Neural crest cell (in vitro differentiated cells): Measurements from ENCODE around the gene ACMSD. TPM values are rescaled to one million over a fixed set of nuclear protein-coding genes. Genes with fewer than 3 reads are reported as not detected.

Experiments
- DNase-seq: peaks from one replicate; pipeline ENCODE4 v3.0.0; 2021; ENCODE audit warnings: low read depth, mixed read lengths, low spot score
- H3K27ac Mint-ChIP-seq: one replicate; pipeline ENCODE4 v1.8.0; 2021; ENCODE audit warnings: mild to moderate bottlenecking, mixed read lengths; ENCODE audit not compliant: unreplicated experiment
- H3K27me3 Mint-ChIP-seq: 2 replicates; pipeline ENCODE4 v1.8.0; 2021; ENCODE audit warnings: low read depth, mild to moderate bottlenecking, mixed read lengths
- H3K36me3 Mint-ChIP-seq: 2 replicates; pipeline ENCODE4 v1.8.0; 2021; ENCODE audit warnings: low read depth, mild to moderate bottlenecking, mixed read lengths
- H3K4me1 Mint-ChIP-seq: 2 replicates; pipeline ENCODE4 v1.8.0; 2021; ENCODE audit warnings: mixed read lengths
- H3K4me3 Mint-ChIP-seq: one replicate; pipeline ENCODE4 v1.8.0; 2021; ENCODE audit warnings: mild to moderate bottlenecking, mixed read lengths
- H3K9me3 Mint-ChIP-seq: 2 replicates; pipeline ENCODE4 v1.8.0; 2021; ENCODE audit warnings: mixed read lengths
- total RNA-seq: library from RNA; stranded (reverse); gene quantifications from 2 replicates; pipeline ENCODE4 v1.2.1, GENCODE V29; 2021
- TF ChIP-seq, protein P1 (sequence below): fragments of 200-600 bp; sonication (generic); conservative IDR thresholded peaks from 2 replicates; pipeline ENCODE4 v1.5.0; 2021; ENCODE audit warnings: antibody characterized with exemption, mild to moderate bottlenecking

The ACMSD gene
- total RNA-seq, 1 donor from 2014 or later, result not detected

DNA sequence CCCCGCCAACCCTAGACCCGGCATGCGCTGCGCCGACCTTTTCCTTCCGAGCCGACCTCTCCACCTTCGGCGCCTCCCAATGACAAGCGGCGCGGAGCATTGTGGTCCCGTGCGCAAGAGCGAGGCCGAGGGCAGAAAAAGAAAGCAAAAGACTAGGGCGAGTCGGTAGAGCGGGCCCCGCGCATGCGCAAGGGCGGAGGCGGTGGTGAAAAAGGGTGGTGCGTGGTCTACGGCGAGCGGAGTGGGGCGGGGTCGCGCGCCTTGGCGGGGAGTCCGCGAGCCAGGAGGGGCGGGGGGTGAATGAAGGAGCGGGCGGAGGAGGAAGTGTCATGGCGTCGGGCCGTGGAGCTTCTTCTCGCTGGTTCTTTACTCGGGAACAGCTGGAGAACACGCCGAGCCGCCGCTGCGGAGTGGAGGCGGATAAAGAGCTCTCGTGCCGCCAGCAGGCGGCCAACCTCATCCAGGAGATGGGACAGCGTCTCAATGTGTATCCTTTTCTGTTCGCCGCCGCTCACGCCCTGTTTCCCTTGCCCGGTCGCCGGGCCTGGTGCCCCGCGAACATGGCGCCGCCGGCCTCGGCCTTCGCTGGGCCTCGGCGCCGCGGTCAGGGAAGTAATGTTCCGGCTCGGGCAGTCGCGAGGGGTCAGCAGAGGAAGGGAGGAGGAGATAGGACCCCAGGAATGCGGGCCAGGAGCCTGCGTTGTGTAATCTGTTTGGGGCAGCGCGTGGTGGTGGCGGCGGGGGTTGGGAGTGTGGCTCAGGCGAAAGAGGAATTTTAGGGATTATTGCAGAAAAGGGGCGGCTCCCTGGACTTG, 80.3 kb downstream of the ACMSD start, which contains the start of gene CCNT2:
Gene CCNT2, plus strand, starts transcription at position 297 of the 815 bp plus-strand sequence. Its CDS starts 33 bp downstream, at position 330.
- H3K4me1 Mint-ChIP-seq, result peaks cover 27% of the 10 kb centered on the region
- peak within 1 kb of the TSS; percentile 95 for H3K4me3 Mint-ChIP-seq
- TF ChIP-seq, protein P1, sequence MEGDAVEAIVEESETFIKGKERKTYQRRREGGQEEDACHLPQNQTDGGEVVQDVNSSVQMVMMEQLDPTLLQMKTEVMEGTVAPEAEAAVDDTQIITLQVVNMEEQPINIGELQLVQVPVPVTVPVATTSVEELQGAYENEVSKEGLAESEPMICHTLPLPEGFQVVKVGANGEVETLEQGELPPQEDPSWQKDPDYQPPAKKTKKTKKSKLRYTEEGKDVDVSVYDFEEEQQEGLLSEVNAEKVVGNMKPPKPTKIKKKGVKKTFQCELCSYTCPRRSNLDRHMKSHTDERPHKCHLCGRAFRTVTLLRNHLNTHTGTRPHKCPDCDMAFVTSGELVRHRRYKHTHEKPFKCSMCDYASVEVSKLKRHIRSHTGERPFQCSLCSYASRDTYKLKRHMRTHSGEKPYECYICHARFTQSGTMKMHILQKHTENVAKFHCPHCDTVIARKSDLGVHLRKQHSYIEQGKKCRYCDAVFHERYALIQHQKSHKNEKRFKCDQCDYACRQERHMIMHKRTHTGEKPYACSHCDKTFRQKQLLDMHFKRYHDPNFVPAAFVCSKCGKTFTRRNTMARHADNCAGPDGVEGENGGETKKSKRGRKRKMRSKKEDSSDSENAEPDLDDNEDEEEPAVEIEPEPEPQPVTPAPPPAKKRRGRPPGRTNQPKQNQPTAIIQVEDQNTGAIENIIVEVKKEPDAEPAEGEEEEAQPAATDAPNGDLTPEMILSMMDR, result no peak
- peak within 1 kb of the TSS; percentile 99 for H3K27ac Mint-ChIP-seq
- H3K9me3 Mint-ChIP-seq, result peaks cover 5% of the 10 kb centered on the region
- H3K27me3 Mint-ChIP-seq, result no peaks in the 10 kb centered on the region
- peak; percentile 99 for DNase-seq
- peaks cover 9% of the 10 kb centered on the region for H3K36me3 Mint-ChIP-seq

DNA sequence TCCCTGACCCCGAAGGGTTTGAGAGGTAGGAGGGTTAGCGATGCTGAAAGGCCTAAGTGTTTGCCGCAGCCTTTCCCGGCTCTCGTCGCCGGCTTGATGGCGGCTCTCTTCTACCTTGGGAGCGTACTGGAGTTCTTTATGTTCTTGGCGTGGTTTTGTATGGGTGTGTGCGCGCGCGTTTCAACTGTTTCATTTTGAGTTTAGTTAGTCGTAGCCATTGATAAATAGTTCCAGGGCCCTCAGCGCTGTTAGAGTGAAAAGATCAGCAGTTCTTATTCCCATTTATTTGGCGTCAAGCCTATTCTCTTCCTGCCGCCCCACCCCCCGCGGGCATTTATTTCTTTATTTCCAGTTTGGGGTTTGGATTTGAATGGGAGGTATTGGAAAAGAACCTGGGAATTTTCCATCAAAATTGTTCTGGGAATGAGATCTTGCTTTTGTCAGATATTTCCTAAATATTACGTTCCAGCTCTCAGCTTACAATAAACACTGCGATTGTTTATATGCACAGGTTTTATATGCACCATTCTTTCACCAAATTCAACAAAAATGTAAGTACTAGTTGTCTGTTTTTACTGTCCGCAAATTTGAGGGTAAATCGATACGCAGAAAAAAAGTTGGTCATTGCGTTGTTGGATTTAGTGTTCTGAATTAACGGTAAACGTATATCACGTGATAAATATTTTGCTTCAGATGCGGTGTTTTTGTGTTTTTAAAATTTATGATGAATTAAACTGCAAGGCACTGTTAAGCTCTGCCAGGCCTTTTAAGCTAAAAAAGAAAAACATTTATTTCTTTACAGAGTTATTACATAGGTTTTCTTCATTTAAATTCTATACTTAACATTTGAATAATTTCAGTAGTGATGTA, 81.2 kb downstream of the ACMSD start:
- peaks cover 1% of the 10 kb centered on the region for H3K9me3 Mint-ChIP-seq
- TF ChIP-seq, protein P1, result no peak

DNA sequence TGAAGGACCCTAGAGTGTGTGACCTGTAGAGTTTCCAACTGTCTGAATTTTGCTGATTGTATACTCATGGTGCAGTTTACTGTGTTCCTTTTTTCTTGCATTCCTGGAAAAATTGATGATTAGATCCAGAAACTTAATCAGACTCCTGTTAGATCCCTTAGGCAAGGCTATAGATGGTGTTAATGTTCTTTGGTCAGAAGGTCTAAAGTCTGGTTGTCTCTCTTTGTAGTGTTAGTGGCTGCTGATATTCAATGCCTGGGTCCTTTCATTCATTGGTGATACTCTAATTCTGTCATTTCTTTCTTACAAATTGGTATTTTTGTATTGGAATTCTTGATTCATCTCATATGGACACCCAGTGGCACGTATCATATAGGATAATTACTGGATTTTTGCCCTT, 86.5 kb downstream of the ACMSD start:
- peaks cover 36% of the 10 kb centered on the region for H3K4me1 Mint-ChIP-seq
- H3K36me3 Mint-ChIP-seq, result peaks cover 4% of the 10 kb centered on the region

More for the DNA sequence above, 81.2 kb downstream of the ACMSD start:
- peak; percentile 23 for DNase-seq
- H3K36me3 Mint-ChIP-seq, result peaks cover 8% of the 10 kb centered on the region
- peak overlapping the region; percentile 99 for H3K27ac Mint-ChIP-seq
- H3K4me1 Mint-ChIP-seq, result peaks cover 28% of the 10 kb centered on the region
- no peaks in the 10 kb centered on the region for H3K27me3 Mint-ChIP-seq
- H3K4me3 Mint-ChIP-seq, result peak overlapping the region; percentile 95

DNA sequence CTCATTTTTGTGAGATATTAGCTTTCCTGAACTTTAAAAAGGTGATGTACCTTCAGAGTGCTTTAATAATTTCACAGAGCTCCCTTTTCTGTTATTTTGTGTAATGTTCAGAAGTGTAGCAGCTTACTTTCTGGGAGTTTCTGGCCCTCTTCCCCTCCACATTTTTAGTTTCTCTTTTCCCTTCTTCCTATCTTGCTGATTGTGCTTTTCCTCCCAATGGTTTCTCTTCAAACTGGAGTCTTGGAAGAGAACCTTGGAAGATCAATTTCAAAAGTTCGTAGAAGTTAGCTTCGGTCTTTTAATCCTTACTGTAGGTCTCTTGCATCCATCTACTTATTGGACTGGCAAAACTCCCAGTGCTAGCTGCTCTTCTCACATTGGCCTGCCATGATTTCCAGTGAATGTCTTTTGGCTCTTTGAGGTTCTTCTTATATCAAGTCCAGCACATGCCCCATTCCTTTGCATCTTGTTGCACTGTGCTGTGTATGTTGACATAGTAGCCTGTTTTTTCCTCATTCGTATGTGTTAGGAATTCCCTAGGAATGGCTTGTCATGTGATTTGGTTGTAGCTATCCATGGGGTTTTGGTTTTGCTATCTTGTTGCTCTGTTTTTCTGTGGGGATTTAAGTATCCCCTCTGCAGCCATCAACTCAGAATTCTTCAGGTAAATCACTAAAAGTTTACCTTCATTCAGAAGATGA, 88.0 kb downstream of the ACMSD start:
- Mint-ChIP-seq H3K36me3 (peaks cover 7% of the 10 kb centered on the region), H3K9me3 (no peaks in the 10 kb centered on the region), H3K4me3 (no peak overlapping the region), H3K27me3 (no peaks in the 10 kb centered on the region), H3K4me1 (peaks cover 32% of the 10 kb centered on the region), H3K27ac (no peak overlapping the region)
- TF ChIP-seq, protein P1, result no peak
- DNase-seq, result no peak

More for the DNA sequence above, 86.5 kb downstream of the ACMSD start:
- Mint-ChIP-seq H3K9me3 (no peaks in the 10 kb centered on the region), H3K27ac (no peak overlapping the region), H3K4me3 (peak overlapping the region; percentile 6), H3K27me3 (no peaks in the 10 kb centered on the region)
- no peak for DNase-seq
- TF ChIP-seq, protein P1, result no peak

DNA sequence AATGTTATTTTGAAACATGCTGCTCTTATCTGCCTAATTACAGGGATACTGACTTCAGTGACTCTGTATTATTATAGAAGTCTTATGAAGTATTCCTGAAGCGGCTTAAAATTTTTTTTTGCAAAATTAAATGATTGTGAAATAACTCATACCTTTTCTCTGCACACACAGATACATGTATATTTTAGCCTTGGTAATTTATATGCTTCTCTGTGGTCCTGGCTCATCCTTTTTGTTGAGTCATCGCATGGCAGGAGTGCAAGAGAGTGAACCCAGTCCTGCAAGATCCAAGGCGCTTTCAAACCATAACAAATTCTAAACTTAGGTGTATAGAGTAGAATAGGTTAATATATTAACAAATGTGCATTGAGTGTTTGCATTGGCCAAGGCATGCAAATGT, 88.8 kb downstream of the ACMSD start:
- Mint-ChIP-seq H3K27ac (no peak overlapping the region), H3K27me3 (no peaks in the 10 kb centered on the region), H3K4me3 (no peak overlapping the region), H3K9me3 (no peaks in the 10 kb centered on the region), H3K4me1 (peaks cover 29% of the 10 kb centered on the region), H3K36me3 (peaks cover 7% of the 10 kb centered on the region)
- no peak for DNase-seq
- TF ChIP-seq, protein P1, result no peak
